HG03442 (cell line): ENCODE measurements around the gene TAOK1.
"Not testable (repeated sequence)": the region's sequence is repeated elsewhere in the genome, so short reads cannot be mapped to it uniquely, and the experiment has no call there.

Source experiments
- ATAC-seq: cut with Tn5 transposase; IDR thresholded peaks from one replicate; pipeline ENCODE4 v1.9.1; 2021; ENCODE audit warnings: mild to moderate bottlenecking, moderate library complexity; ENCODE audit not compliant: unreplicated experiment

Gene TAOK1

GRCh38 chr17:29389982-29390850 lies at the start of gene TAOK1:
TSS of gene TAOK1 (plus strand) at chr17:29390363. CDS start at chr17:29451549, 61,186 bp downstream.
- peak; percentile 74 for ATAC-seq

- no peak for ATAC-seq
Measured at GRCh38 chr17:29341726-29342125, 48.4 kb upstream of the TAOK1 start.

GRCh38 chr17:29342158-29342765 lies 47.9 kb upstream of the TAOK1 start:
- no peak for ATAC-seq

- ATAC-seq = no peak
Measured at GRCh38 chr17:29344201-29344856, 45.8 kb upstream of the TAOK1 start.

GRCh38 chr17:29345066-29345465 lies 45.1 kb upstream of the TAOK1 start:
- no peak for ATAC-seq

GRCh38 chr17:29345470-29345869 lies 44.7 kb upstream of the TAOK1 start:
- not testable (repeated sequence) for ATAC-seq

- ATAC-seq = no peak
Measured at GRCh38 chr17:29346462-29346861, 43.7 kb upstream of the TAOK1 start.

GRCh38 chr17:29347831-29348629 lies 42.1 kb upstream of the TAOK1 start:
- no peak for ATAC-seq

GRCh38 chr17:29349409-29349808 lies 40.8 kb upstream of the TAOK1 start:
- ATAC-seq = no peak

- no peak for ATAC-seq
Measured at GRCh38 chr17:29352146-29352545, 38.0 kb upstream of the TAOK1 start.

- no peak for ATAC-seq
Measured at GRCh38 chr17:29357232-29357631, 32.9 kb upstream of the TAOK1 start.

- ATAC-seq = no peak
Measured at GRCh38 chr17:29357821-29358232, 32.3 kb upstream of the TAOK1 start.

- ATAC-seq = no peak
Measured at GRCh38 chr17:29358416-29358815, 31.7 kb upstream of the TAOK1 start.

GRCh38 chr17:29359777-29360176 lies 30.4 kb upstream of the TAOK1 start:
- ATAC-seq = no peak

- ATAC-seq = no peak
Measured at GRCh38 chr17:29363716-29364115, 26.4 kb upstream of the TAOK1 start.

GRCh38 chr17:29364691-29365090 lies 25.5 kb upstream of the TAOK1 start:
- no peak for ATAC-seq

- ATAC-seq = no peak
Measured at GRCh38 chr17:29368161-29368560, 22.0 kb upstream of the TAOK1 start.

- no peak for ATAC-seq
Measured at GRCh38 chr17:29368926-29369325, 21.2 kb upstream of the TAOK1 start.

GRCh38 chr17:29369831-29370735 lies 20.1 kb upstream of the TAOK1 start:
- no peak for ATAC-seq
